OCI-LY7 (cell line): ENCODE data around the gene FCMR. TPM values are rescaled to one million over a fixed set of nuclear protein-coding genes. Genes with fewer than 3 reads are reported as not detected.

Experiments
- BruUV-seq: library from RNA; stranded (reverse); fragments of 400-500 nt; replicated peaks from 2 replicates; lab custom pipeline; 2021; lab: Mats Ljungman, UMichigan
- CTCF ChIA-PET: fragments of 300-600 bp; sonication (Branson Sonifier 250); formaldehyde crosslinking; loops from one replicate; lab custom pipeline; 2022; ENCODE audit warnings: antibody characterized with exemption; ENCODE audit not compliant: unreplicated experiment; lab: Charles Lee
- POLR2A ChIA-PET: fragments of 300-600 bp; sonication (Branson Sonifier 250); formaldehyde crosslinking; loops from one replicate; lab custom pipeline; 2022; ENCODE audit warnings: antibody characterized with exemption; lab: Charles Lee
- DNase-seq: peaks from one replicate; pipeline ENCODE4 v3.0.0-alpha.2; 2015; ENCODE audit warnings: low spot score
- H2AFZ ChIP-seq: fragments of 200-600 bp; sonication (generic), shearing (Covaris generic); 2 replicates; pipeline ENCODE4 v1.6.1; 2014; ENCODE audit warnings: mild to moderate bottlenecking, antibody characterized with exemption, low read length, moderate library complexity
- H3K27ac ChIP-seq: fragments of 200-600 bp; sonication (generic); 2 replicates; pipeline ENCODE4 v1.5.1; 2014; ENCODE audit warnings: mixed run types, low read depth, mild to moderate bottlenecking, moderate library complexity, low read length, inconsistent platforms; ENCODE audit not compliant: poor library complexity, severe bottlenecking
- H3K36me3 ChIP-seq: fragments of 200-600 bp; sonication (generic); 2 replicates; pipeline ENCODE4 v1.6.1; 2014; ENCODE audit warnings: mild to moderate bottlenecking, antibody characterized with exemption, low read length, moderate library complexity, mixed read lengths; ENCODE audit not compliant: insufficient read depth
- H3K4me1 ChIP-seq: fragments of 200-600 bp; sonication (generic); 2 replicates; pipeline ENCODE4 v1.5.1; 2014; ENCODE audit warnings: mild to moderate bottlenecking, low read length; ENCODE audit not compliant: insufficient read depth, poor library complexity, severe bottlenecking
- H3K4me2 ChIP-seq: fragments of 200-600 bp; sonication (generic); 2 replicates; pipeline ENCODE4 v1.6.1; 2014; ENCODE audit warnings: mild to moderate bottlenecking, low read length
- H3K4me3 ChIP-seq: fragments of 200-600 bp; sonication (generic); 2 replicates; pipeline ENCODE4 v1.5.1; 2014; ENCODE audit warnings: mild to moderate bottlenecking, low read depth, low read length; ENCODE audit not compliant: poor library complexity, severe bottlenecking
- H3K79me2 ChIP-seq: fragments of 200-600 bp; sonication (generic); 2 replicates; pipeline ENCODE4 v1.6.1; 2016; ENCODE audit warnings: low read depth, mild to moderate bottlenecking, low read length, moderate library complexity, mixed read lengths; ENCODE audit not compliant: insufficient read depth
- H3K9me2 ChIP-seq: fragments of 200-600 bp; sonication (generic); 2 replicates; pipeline ENCODE4 v1.6.1; 2016; ENCODE audit warnings: mild to moderate bottlenecking, low read length, mixed read lengths; ENCODE audit not compliant: insufficient read depth
- H3K9me3 ChIP-seq: fragments of 200-600 bp; sonication (generic); 2 replicates; pipeline ENCODE4 v1.6.1; 2014; ENCODE audit warnings: mild to moderate bottlenecking, mixed run types, low read length, mixed read lengths
- H4K20me1 ChIP-seq: fragments of 200-600 bp; sonication (generic); 2 replicates; pipeline ENCODE4 v1.6.1; 2014; ENCODE audit warnings: mild to moderate bottlenecking, antibody characterized with exemption, low read length, moderate library complexity, mixed read lengths; ENCODE audit not compliant: insufficient read depth
- EZH2phosphoT487 ChIP-seq: fragments of 200-600 bp; sonication (generic); IDR thresholded peaks from 2 replicates; pipeline ENCODE4 v1.6.1; 2018; ENCODE audit warnings: low read depth, borderline replicate concordance, mild to moderate bottlenecking, mixed run types, antibody characterized with exemption, low read length, moderate library complexity, mixed read lengths
- intact Hi-C: fragments of 100-400 bp; cut with micrococcal nuclease; formaldehyde crosslinking; loops from one replicate; pipeline ENCODE4 v1.10.0; 2022; ENCODE audit not compliant: unreplicated experiment
- total RNA-seq, 2 experiments: library from RNA; depleted of rRNA in 1 of 2; stranded (reverse); fragments of >200 nt in 1 of 2; shearing (Covaris generic) in 1 of 2; gene quantifications; 2 replicates each; pipeline ENCODE4 v1.2.3, GENCODE V29; 2014 to 2022
- TF ChIP-seq, protein P1 (sequence below): fragments of 200-600 bp; sonication (generic); conservative IDR thresholded peaks from 2 replicates; pipeline ENCODE4 v1.5.1; 2014; ENCODE audit warnings: mild to moderate bottlenecking, antibody characterized with exemption, low read length, moderate library complexity, mixed read lengths

The FCMR gene
- total RNA-seq, 2 experiments from 2014 or later, result 5.2 to 9.2 TPM

GRCh38 chr1:206929524-206929923 is 7.8 kb upstream of the FCMR start:
- H3K4me2 ChIP-seq, result no peak overlapping the region
- intact Hi-C loops, result loop anchor here (5.0 to 10.0 kb wide), 2 partner anchors 53 to 875 kb away; partner anchors contain the start of gene RHEX
- H3K4me1 ChIP-seq, result peaks cover 28% of the 10 kb centered on the region
- no peaks in the 10 kb centered on the region for H3K9me3 ChIP-seq
- no peak overlapping the region for H3K4me3 ChIP-seq
- no peak overlapping the region for H3K27ac ChIP-seq
- H4K20me1 ChIP-seq, result no peaks in the 10 kb centered on the region
- no TSS peak for BruUV-seq
- no peaks in the 10 kb centered on the region for H3K9me2 ChIP-seq
- no peaks in the 10 kb centered on the region for H3K79me2 ChIP-seq
- TF ChIP-seq, protein P1, sequence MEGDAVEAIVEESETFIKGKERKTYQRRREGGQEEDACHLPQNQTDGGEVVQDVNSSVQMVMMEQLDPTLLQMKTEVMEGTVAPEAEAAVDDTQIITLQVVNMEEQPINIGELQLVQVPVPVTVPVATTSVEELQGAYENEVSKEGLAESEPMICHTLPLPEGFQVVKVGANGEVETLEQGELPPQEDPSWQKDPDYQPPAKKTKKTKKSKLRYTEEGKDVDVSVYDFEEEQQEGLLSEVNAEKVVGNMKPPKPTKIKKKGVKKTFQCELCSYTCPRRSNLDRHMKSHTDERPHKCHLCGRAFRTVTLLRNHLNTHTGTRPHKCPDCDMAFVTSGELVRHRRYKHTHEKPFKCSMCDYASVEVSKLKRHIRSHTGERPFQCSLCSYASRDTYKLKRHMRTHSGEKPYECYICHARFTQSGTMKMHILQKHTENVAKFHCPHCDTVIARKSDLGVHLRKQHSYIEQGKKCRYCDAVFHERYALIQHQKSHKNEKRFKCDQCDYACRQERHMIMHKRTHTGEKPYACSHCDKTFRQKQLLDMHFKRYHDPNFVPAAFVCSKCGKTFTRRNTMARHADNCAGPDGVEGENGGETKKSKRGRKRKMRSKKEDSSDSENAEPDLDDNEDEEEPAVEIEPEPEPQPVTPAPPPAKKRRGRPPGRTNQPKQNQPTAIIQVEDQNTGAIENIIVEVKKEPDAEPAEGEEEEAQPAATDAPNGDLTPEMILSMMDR, result peak; percentile 46
- TF ChIP-seq EZH2phosphoT487, result no peak
- CTCF ChIA-PET, result no interaction called here
- no peaks in the 10 kb centered on the region for H3K36me3 ChIP-seq
- peak overlapping the region; percentile 81; the same call in 1 of the 2 replicates for H2AFZ ChIP-seq
- DNase-seq, result peak; percentile 53
- POLR2A ChIA-PET, result interaction anchor here (0.7 to 3.8 kb wide), 2 partner anchors 8 to 45 kb away, joined by 6 to 23 read pairs; partner anchors contain the start of gene FCMR

DNA sequence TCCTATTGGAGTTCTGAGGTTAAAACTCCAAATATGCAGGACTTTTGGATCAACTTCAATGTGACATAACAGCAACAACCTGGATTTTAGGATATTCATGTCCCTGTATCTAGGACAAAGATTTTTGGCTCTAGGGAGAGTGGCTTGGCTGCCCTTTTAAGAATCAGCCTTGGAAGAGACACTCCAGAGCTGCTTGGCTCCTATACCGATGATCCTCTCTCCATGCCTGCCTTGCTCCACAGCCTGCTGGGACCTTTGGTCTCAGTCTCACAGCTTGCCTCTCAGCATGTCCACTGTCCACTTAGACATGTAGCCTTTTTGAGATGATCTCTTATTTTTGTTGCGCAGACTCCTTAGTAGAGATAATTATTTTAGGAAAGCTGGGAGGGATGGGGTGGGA is 4.5 kb upstream of the FCMR start:
- intact Hi-C loops, result loop anchor here (5.0 to 10.0 kb wide), 2 partner anchors 56 to 871 kb away; partner anchors contain the start of gene RHEX
- no peak overlapping the region for H3K4me2 ChIP-seq
- peaks cover 61% of the 10 kb centered on the region for H3K4me1 ChIP-seq
- H3K9me3 ChIP-seq, result no peaks in the 10 kb centered on the region
- no peaks in the 10 kb centered on the region for H4K20me1 ChIP-seq
- no TSS peak for BruUV-seq
- no peaks in the 10 kb centered on the region for H3K79me2 ChIP-seq
- CTCF ChIA-PET, result no interaction called here
- no peak for TF ChIP-seq EZH2phosphoT487
- TF ChIP-seq, protein P1, result no peak
- H3K27ac ChIP-seq, result no peak overlapping the region
- no peak for DNase-seq
- no peak overlapping the region for H2AFZ ChIP-seq
- no peaks in the 10 kb centered on the region for H3K9me2 ChIP-seq
- H3K4me3 ChIP-seq, result no peak overlapping the region
- POLR2A ChIA-PET, result interaction anchor here (0.6 to 0.9 kb wide), 3 partner anchors 9 to 384 kb away, joined by 3 to 5 read pairs (median 4); no protein-coding TSS in a partner anchor
- H3K36me3 ChIP-seq, result no peaks in the 10 kb centered on the region
